Measurements from ENCODE around the gene STAM. TPM values are rescaled to one million over a fixed set of nuclear protein-coding genes. Genes with fewer than 3 reads are reported as not detected.

Gene STAM
- total and polyA plus RNA-seq, 4 donors, result 11.9 to 76.8 (median 20.5) TPM

- Histone ChIP-seq H3K27me3 (ENCODE audit: control insufficient read depth in 3 of 3, insufficient read depth in 3 of 3, low read length in 2 of 3) (no peaks in the 10 kb centered on the region), H3K9ac (ENCODE audit: insufficient read depth in 1 of 2, low read length in 2 of 2) (no peak overlapping the region), H3K9me3 (ENCODE audit: control insufficient read depth in 4 of 4, insufficient read depth in 3 of 4, low read length in 3 of 4) (no peaks in the 10 kb centered on the region), H3K36me3 (ENCODE audit: control insufficient read depth in 4 of 4, insufficient read depth in 4 of 4, low read length in 4 of 4) (no peaks in the 10 kb centered on the region), H3K27ac (ENCODE audit: low read depth in 1 of 2, low read length in 1 of 2) (no peak overlapping the region), H3K4me1 (ENCODE audit: control insufficient read depth in 5 of 5, insufficient read depth in 5 of 5, low read length in 5 of 5) (no peaks in the 10 kb centered on the region), H3K4me3 (no peak overlapping the region)
- no peak for TF ChIP-seq CTCF (IDR thresholded peaks at IDR 0.05; ENCODE audit: control extremely low read depth, extremely low read depth)
- ATAC-seq (ENCODE audit: insufficient read depth, low FRiP score) (no peak), DNase-seq (no peak)
- WGBS, 2 donors, result 89 to 93% methylated on average over 3 of the region's 3 CpGs
These were observed 99.5 kb downstream of the STAM start for GRCh38 chr10:17743437-17743836.

DNA sequence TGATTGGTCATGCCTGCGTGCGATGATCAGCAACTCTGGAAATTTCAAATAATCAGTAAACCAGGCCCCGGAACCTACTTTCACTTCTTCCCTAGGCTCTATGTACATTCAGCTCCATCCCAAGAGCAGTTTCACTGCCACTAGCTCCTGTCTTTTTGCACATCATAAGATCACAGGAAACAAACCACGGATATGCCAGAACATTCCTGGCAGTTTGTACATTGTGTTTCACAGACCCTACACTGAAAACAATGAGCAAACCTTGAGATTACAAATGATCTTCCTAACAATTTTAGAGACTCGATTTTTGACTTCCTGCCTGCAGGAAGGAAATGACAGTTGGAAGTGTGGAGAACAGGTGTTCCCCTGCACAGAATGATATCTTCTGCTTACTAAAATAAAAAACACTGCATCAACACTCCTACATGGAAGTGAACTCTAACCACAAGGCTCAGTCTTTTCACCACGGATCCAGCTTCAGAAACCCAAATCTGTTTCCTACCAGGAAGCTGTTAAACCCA, 100.5 kb downstream of the STAM start:
- Histone ChIP-seq H3K27me3 (ENCODE audit: control insufficient read depth in 3 of 3, insufficient read depth in 3 of 3, low read length in 2 of 3) (no peaks in the 10 kb centered on the region), H3K36me3 (ENCODE audit: control insufficient read depth in 4 of 4, insufficient read depth in 4 of 4, low read length in 4 of 4) (no peaks in the 10 kb centered on the region), H3K9ac (ENCODE audit: insufficient read depth in 1 of 2, low read length in 2 of 2) (no peak overlapping the region), H3K4me3 (no peak overlapping the region), H3K9me3 (ENCODE audit: control insufficient read depth in 4 of 4, insufficient read depth in 3 of 4, low read length in 3 of 4) (no peaks in the 10 kb centered on the region), H3K27ac (ENCODE audit: low read depth in 1 of 2, low read length in 1 of 2) (no peak overlapping the region), H3K4me1 (ENCODE audit: control insufficient read depth in 5 of 5, insufficient read depth in 5 of 5, low read length in 5 of 5) (no peaks in the 10 kb centered on the region)
- 21 to 43% methylated on average over 6 of the region's 6 CpGs for WGBS, 2 donors
- DNase-seq (peak in 1 of 3 donors; percentile 17), ATAC-seq (ENCODE audit: insufficient read depth, low FRiP score) (no peak)
- no peak for TF ChIP-seq CTCF (IDR thresholded peaks at IDR 0.05; ENCODE audit: control extremely low read depth, extremely low read depth)

DNA sequence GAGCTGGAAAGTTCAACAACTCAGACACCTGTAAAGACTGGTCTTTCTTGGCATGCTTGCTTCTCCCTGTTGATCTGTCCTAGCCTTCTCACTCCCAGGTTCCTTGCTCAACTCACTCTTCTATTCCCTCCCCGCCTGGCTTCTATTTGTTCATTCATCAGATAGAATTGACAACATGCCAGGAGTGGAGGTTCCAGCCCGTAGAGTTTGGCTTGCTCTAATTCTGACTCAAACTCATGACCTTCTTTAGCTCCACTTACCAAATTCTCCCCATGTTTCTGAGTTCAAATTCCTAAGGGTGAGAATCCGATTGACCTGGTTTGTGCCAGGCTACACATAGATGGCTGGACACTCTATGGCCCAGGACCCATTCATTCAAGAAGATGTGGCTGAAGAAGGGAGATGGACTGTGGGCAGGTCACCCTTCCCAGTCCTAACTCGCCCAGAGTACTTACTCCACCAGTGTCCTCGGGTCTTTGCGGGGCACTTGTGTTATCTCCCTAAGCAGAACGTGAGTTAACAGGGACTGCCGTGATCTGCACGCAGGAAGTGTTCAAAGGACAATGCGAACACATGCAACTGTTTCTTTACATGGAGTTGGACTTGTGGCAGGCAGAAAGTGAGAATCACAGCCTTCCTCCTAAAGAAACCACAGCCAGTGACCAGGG, 104.1 kb downstream of the STAM start:
- Histone ChIP-seq H3K9me3 (ENCODE audit: control insufficient read depth in 4 of 4, insufficient read depth in 3 of 4, low read length in 3 of 4) (no peaks in the 10 kb centered on the region), H3K27ac (ENCODE audit: low read depth in 1 of 2, low read length in 1 of 2) (no peak overlapping the region), H3K4me1 (ENCODE audit: control insufficient read depth in 5 of 5, insufficient read depth in 5 of 5, low read length in 5 of 5) (no peaks in the 10 kb centered on the region), H3K4me3 (no peak overlapping the region), H3K36me3 (ENCODE audit: control insufficient read depth in 4 of 4, insufficient read depth in 4 of 4, low read length in 4 of 4) (no peaks in the 10 kb centered on the region), H3K9ac (ENCODE audit: insufficient read depth in 1 of 2, low read length in 2 of 2) (no peak overlapping the region), H3K27me3 (ENCODE audit: control insufficient read depth in 3 of 3, insufficient read depth in 3 of 3, low read length in 2 of 3) (no peaks in the 10 kb centered on the region)
- 85 to 89% methylated on average over 10 of the region's 10 CpGs for WGBS, 2 donors
- ATAC-seq (ENCODE audit: insufficient read depth, low FRiP score) (peak; percentile 19), DNase-seq (peak in 1 of 3 donors; percentile 18)
- TF ChIP-seq CTCF (IDR thresholded peaks at IDR 0.05; ENCODE audit: control extremely low read depth, extremely low read depth), result no peak
